ENCODE measurements around the gene TNXB.
"Not testable (repeated sequence)": the region's sequence is repeated elsewhere in the genome, so short reads cannot be mapped to it uniquely, and the experiment has no call there.

Gene TNXB

GRCh38 chr6:32108727-32109113 lies 418 bp downstream of the TNXB start:
- DNase-seq, result no peak

DNA sequence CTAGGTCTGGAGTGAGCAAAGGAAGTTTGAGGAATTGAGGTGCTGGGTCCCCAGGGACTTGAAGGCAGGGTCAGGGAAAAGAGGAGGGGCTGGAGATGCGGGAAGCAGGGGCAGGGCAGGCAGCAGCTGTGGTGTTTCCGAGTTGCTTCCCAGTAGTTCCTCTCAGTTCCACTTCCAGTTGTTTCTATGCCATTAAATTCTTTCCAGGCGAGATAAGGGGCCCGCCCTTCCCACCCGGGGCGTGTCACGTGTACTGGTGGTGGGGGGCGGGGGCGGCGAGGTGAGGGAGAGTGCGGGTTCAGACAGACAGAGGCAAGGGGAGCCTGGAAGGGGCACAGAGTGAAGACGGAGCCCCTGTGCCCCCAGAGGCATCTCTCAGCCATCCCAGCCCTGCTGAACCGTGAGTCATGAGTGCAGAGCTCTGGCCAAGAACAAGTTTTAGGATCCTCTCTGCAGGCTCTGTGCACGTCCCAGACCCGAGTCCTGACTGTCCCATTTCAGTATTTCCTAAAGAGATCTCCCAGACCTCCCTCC lies 977 bp downstream of the TNXB start:
- no peak for DNase-seq

GRCh38 chr6:32107406-32107805 lies 1.7 kb downstream of the TNXB start:
- DNase-seq, result no peak

GRCh38 chr6:32105433-32105832 lies 3.7 kb downstream of the TNXB start:
- DNase-seq, result no peak

- no peak for DNase-seq
Observed at GRCh38 chr6:32102255-32102654, 6.9 kb downstream of the TNXB start.

GRCh38 chr6:32100251-32100650 lies 8.9 kb downstream of the TNXB start:
- DNase-seq, result not testable (repeated sequence)

DNA sequence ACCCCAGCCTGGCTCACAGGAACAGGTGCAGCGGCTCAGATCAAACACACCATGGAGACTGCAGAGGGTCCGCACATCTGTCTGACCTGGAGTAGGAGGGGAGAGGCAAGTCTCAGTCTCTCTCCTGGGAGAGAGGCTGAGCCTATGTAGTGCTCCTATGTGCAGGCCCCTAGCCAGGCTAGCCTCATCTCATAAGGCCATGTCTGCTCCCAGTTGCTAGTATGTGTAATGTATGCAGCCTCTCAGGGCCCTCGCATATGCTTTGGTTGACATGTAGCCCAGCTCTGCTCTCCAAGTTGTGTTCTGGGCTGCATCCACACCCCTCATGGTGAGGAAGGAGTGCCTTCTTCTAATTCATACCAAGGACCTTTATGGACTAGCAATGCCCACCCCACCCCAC lies 11.8 kb downstream of the TNXB start:
- no peak for DNase-seq

DNA sequence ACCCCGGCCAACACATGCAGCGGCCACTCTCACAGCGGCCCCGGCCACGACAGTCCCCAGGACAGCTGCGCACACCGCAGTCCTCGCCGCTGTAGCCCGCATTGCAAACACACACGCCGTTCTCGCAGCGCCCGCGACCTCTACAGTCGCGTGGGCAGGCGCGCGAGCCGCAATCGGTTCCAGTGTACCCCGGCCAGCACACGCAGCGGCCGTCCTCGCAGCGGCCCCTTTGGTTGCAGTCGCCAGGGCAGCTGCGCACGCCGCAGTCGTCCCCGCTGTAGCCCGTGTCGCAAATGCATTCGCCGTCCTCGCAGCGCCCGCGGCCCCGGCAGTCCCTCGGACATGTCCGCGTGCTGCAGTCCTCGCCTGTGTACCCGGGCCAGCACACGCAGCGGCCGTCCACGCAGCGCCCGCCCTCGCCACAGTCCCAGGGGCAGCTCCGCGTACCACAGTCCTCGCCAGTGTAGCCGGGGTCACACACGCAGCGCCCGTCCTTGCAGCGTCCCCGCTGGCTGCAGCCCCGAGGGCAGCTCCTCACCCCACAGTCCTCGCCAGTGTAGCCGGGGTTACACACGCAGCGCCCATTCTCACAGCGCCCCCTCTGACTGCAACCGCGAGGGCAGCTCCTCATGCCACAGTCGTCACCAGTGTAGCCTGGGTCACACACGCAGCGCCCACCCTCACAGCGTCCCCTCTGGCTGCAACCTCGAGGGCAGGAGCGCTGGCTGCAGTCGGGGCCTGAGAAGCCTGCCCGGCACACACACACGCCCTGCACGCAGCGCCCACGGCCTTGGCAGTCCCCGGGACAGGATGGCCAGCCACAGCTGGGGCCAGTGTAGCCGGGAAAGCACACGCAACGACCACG lies 12.5 kb downstream of the TNXB start:
- no peak for DNase-seq

DNA sequence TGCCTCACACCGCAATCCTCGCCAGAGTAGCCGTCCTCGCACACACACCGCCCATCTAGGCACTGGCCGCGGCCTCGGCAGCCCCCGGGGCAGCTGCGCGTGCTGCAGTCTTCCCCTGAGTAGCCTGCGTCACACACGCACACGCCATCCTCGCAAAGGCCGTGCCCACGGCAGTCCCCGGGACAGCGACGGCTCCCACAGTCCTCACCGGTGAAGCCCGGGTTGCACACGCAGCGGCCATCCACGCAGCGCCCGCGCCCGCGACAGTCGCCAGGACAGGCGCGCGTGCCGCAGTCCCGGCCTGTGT lies 13.1 kb downstream of the TNXB start:
- DNase-seq, result no peak

DNA sequence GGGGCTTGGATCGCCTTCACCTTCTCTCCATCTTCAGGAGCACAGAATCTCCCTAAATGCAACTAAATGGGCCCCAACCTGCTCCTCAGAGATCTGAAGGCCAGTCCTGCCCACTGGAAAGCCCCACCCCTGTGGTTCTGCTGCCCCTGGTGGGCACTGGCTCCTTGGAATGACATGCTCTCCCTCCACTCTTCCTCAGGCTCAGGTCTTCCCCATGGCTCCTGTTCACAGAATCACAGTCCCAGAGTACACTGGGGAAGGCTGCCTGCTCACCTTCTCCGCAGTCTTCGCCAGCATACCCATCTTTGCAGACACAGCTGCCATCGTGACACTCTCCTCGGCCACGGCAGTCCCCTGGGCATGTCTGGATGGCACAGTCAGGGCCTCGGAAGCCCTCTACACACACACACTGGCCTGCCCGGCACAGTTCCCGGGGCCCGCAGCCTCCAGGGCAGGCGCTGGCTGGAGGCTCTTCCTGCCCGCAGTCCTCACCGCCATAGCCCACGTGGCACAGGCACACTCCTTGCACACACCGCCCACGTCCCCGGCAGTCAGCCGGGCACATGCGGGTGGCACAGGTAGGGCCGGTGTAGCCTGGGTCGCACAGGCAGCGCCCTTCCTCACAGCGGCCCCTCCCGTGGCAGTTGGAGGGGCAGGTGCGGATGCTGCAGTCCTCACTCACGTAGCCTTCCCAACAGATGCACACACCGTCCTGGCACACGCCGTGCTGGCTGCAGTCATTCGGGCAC lies 13.6 kb downstream of the TNXB start:
- no peak for DNase-seq

GRCh38 chr6:32092760-32093497 lies 16.2 kb downstream of the TNXB start:
- no peak for DNase-seq

- DNase-seq, result no peak
Observed at GRCh38 chr6:32089082-32089828, 19.9 kb downstream of the TNXB start.

- no peak for DNase-seq
Observed at GRCh38 chr6:32088487-32089049, 20.6 kb downstream of the TNXB start.

- peak; percentile 61 for DNase-seq
Observed at GRCh38 chr6:32087574-32088486, 21.3 kb downstream of the TNXB start.

GRCh38 chr6:32086661-32087573 lies 22.2 kb downstream of the TNXB start:
- no peak for DNase-seq

GRCh38 chr6:32085759-32086459 lies 23.2 kb downstream of the TNXB start:
- no peak for DNase-seq

GRCh38 chr6:32084780-32085179 lies 24.4 kb downstream of the TNXB start:
- DNase-seq, result no peak

DNA sequence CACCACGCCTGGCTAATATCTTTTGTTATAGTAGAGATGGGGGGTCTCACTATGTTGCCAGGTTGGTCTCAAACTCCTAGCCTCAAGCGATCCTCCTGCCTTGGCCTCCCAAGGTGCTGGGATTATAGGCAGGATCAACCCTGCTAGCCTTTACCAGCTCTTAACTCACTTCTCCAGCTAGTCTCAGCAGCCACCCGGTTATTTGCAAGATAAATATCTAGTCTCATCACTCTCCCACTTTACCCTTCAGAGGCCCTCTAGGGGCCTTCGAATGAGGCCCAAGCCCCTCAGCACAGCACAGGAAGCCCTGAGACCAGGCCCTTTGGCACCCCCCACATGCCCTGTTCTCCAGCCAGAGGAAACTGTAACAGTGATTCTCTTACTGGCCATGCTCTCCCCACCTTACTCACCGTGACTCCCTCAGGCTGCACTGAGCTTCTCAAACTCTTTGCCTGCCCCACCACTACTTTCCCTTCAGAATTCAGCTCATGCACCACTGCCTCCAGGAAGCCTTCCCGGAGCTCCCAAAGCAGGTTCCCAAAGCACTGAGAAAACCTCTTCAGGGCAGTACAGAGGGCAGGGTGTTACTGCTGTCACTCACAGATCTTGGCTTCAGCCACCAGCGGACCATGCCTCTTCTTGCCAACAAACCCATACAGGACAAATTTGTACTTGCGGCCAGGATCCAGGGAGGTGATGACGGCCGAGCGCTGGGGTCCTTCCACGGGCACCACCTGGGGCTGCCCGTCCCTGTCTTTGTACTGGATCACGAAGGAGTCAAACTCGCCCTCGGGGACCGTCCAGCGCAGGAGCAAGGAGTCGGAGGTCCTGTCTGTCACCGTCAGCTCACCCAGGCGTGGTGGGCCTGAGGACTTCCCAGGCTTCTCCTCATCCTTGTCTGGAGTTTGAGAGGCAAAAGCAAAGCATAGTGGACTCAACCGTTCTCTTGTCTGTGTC lies 25.0 kb downstream of the TNXB start:
- DNase-seq, result no peak
